Activated effector memory CD4-positive, alpha-beta T cell treated with anti-CD3 and anti-CD28 coated beads, Interleukin-2, amount 50 U/mL, for 16 hours (primary cell): ENCODE results near the gene ADCYAP1R1.
"Not testable (repeated sequence)": the region's sequence is repeated elsewhere in the genome, so short reads cannot be mapped to it uniquely, and the experiment has no call there.

Experiments used
- DNase-seq: peaks from one replicate; pipeline ENCODE4 v3.0.0-alpha.2; 2020

The ADCYAP1R1 gene

GRCh38 chr7:31146030-31146429 is 93.9 kb downstream of the ADCYAP1R1 start:
- no peak for DNase-seq

GRCh38 chr7:31146538-31146937 is 94.4 kb downstream of the ADCYAP1R1 start:
- no peak for DNase-seq

- no peak for DNase-seq
Observed at GRCh38 chr7:31151849-31152248, 99.7 kb downstream of the ADCYAP1R1 start.

- DNase-seq: not testable (repeated sequence)
Observed at GRCh38 chr7:31153318-31153717, 101.2 kb downstream of the ADCYAP1R1 start.

- DNase-seq: no peak
Observed at GRCh38 chr7:31160941-31161340, 108.8 kb downstream of the ADCYAP1R1 start.
